HEK293T (cell line): ENCODE measurements around the gene SATB1.
A peak's percentile ranks its signal among the peaks of the same experiment; 100 is the strongest.
"Not testable (repeated sequence)": the region's sequence is repeated elsewhere in the genome, so short reads cannot be mapped to it uniquely, and the experiment has no call there.

ENCODE experiments used
- CTCF ChIA-PET: fragments of 350-600 bp; formaldehyde crosslinking; extraction: SDS; loops from one replicate; lab custom pipeline; 2021; ENCODE audit warnings: antibody characterized with exemption, inconsistent platforms; lab: Yijun Ruan, JAX
- POLR2A ChIA-PET: fragments of 350-600 bp; formaldehyde crosslinking; extraction: SDS; loops from one replicate; lab custom pipeline; 2020; ENCODE audit warnings: antibody characterized with exemption, inconsistent platforms; lab: Yijun Ruan, JAX
- DNase-seq: peaks from one replicate; pipeline ENCODE4 v3.0.0; 2012; ENCODE audit warnings: mixed read lengths; ENCODE audit errors: extremely low spot score
- ARNT ChIP-seq: fragments of 450-650 bp; IDR thresholded peaks from 2 replicates; pipeline ENCODE4 v1.6.1; 2017; ENCODE audit warnings: mild to moderate bottlenecking
- BHLHE40 ChIP-seq: fragments of 450-650 bp; IDR thresholded peaks from 2 replicates; pipeline ENCODE4 v1.6.1; 2016; ENCODE audit warnings: mild to moderate bottlenecking, moderate library complexity, borderline replicate concordance
- CTBP1 ChIP-seq: fragments of 450-650 bp; IDR thresholded peaks from 2 replicates; pipeline ENCODE4 v1.6.1; 2016; ENCODE audit warnings: borderline replicate concordance
- ELF4 ChIP-seq: fragments of 450-650 bp; IDR thresholded peaks from 2 replicates; pipeline ENCODE4 v1.6.1; 2017; ENCODE audit warnings: antibody characterized with exemption
- FOXA1 ChIP-seq: fragments of 450-650 bp; IDR thresholded peaks from 2 replicates; pipeline ENCODE4 v1.6.1; 2016; ENCODE audit warnings: mild to moderate bottlenecking
- FOXK2 ChIP-seq: fragments of 450-650 bp; IDR thresholded peaks from 2 replicates; pipeline ENCODE4 v1.6.1; 2016; ENCODE audit warnings: mild to moderate bottlenecking
- FOXM1 ChIP-seq: fragments of 450-650 bp; IDR thresholded peaks from 2 replicates; pipeline ENCODE4 v1.6.1; 2017; ENCODE audit warnings: mild to moderate bottlenecking, borderline replicate concordance
- HDGF ChIP-seq: fragments of 450-650 bp; IDR thresholded peaks from 2 replicates; pipeline ENCODE4 v1.6.1; 2017; ENCODE audit warnings: antibody characterized with exemption, borderline replicate concordance
- L3MBTL2 ChIP-seq: fragments of 450-650 bp; conservative IDR thresholded peaks from 2 replicates; pipeline ENCODE4 v1.6.1; 2016; ENCODE audit warnings: mild to moderate bottlenecking
- LEF1 ChIP-seq: fragments of 450-650 bp; IDR thresholded peaks from 2 replicates; pipeline ENCODE4 v1.6.1; 2017; ENCODE audit warnings: mild to moderate bottlenecking, borderline replicate concordance
- NFRKB ChIP-seq: fragments of 450-650 bp; IDR thresholded peaks from 2 replicates; pipeline ENCODE4 v1.6.1; 2016; ENCODE audit warnings: mild to moderate bottlenecking, moderate library complexity
- PKNOX1 ChIP-seq: fragments of 450-650 bp; IDR thresholded peaks from 2 replicates; pipeline ENCODE4 v1.6.1; 2016
- SP1 ChIP-seq: fragments of 450-650 bp; IDR thresholded peaks from 2 replicates; pipeline ENCODE4 v1.6.1; 2017
- SUZ12 ChIP-seq: fragments of 450-650 bp; IDR thresholded peaks from 2 replicates; pipeline ENCODE4 v1.6.1; 2016; ENCODE audit warnings: mild to moderate bottlenecking
- TARDBP ChIP-seq: fragments of 450-650 bp; IDR thresholded peaks from 2 replicates; pipeline ENCODE4 v1.6.1; 2016
- ZNF384 ChIP-seq: fragments of 450-650 bp; IDR thresholded peaks from 2 replicates; pipeline ENCODE4 v1.6.1; 2016

The SATB1 gene

DNA sequence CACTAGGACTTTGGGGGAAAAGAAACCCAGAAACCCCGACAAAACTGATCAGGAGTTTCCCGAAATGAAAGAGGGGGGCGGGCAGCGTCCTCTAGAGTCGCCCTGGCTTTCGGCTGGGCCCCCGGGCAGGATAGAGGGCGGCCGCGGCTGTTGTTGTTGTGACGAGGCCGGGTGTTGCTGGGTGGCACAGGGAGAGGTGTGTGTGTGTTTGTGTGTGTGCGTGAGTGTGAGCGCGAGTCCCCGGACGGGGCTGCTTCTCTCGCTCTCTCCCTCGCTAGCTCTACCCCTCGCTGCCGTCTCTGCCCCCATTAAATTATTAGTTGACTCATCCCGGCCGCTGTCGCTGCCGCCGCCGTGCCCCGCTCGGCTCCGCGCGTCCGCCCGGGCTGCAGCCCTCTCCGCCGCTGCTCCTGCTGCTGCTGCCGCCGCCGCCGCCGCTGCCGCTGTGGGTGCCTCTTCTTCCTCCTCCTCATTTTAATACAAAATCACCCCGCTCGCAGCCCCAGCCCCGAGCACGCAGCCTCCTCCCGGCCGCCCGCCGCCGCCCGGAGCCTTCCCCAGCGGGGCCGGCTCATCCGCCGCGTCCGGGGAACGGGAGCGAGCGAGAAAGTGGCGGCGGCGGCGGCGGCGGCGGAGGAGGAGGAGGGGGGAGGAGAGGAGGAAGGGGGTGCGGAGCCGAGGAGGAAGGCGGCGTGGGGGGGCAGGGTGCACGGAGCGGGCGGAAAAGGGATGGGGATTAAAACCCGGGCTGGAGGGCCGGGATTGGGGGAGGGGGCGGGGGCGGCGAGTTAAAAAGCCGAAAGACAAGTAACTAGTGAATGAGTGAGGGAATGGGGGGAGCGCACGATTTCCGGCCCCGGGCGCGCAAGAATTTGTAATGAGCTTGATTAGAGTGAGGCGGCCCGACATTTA is at the start of gene SATB1:
SATB1 (minus strand) TSS at position 611 of the 912 bp plus-strand sequence. CDS start 4,372 bp downstream, outside the sequence.
- TF ChIP-seq ARNT (no peak), NFRKB (no peak), PKNOX1 (no peak), SP1 (no peak), FOXM1 (no peak), SUZ12 (no peak), FOXK2 (no peak), ZNF384 (no peak), CTBP1 (no peak), ELF4 (no peak), L3MBTL2 (no peak), BHLHE40 (no peak), FOXA1 (no peak), TARDBP (no peak), LEF1 (no peak)
- DNase-seq, result peak; percentile 35
- ChIA-PET CTCF (no interaction called here), POLR2A (no interaction called here)

GRCh38 chr3:18474202-18474601 is 49.1 kb upstream of the SATB1 start:
- ChIA-PET POLR2A (no interaction called here), CTCF (no interaction called here)
- TF ChIP-seq TARDBP (no peak), FOXM1 (no peak), FOXA1 (no peak), NFRKB (no peak), SP1 (no peak), ELF4 (no peak), BHLHE40 (no peak), L3MBTL2 (no peak), HDGF (no peak), SUZ12 (no peak), CTBP1 (no peak)
- no peak for DNase-seq

DNA sequence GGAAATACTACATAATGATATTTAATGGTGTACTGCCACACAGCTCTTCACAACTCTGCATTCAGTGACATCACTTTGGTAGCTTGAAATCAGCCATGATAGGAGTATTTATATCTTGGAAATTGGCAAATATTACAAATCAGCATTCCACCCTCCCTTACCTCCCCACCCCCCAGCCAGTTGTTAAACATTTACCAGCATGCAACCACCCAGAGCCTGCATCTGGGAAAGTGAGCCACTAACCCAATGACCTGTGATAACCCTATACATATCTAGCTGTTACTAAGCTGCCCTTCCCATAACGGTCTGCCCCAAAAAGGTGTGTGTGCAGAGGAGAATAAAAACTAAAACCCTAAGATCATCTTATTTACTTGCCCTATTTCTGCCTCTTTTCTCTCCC is 44.6 kb upstream of the SATB1 start:
- POLR2A ChIA-PET, result no interaction called here

DNA sequence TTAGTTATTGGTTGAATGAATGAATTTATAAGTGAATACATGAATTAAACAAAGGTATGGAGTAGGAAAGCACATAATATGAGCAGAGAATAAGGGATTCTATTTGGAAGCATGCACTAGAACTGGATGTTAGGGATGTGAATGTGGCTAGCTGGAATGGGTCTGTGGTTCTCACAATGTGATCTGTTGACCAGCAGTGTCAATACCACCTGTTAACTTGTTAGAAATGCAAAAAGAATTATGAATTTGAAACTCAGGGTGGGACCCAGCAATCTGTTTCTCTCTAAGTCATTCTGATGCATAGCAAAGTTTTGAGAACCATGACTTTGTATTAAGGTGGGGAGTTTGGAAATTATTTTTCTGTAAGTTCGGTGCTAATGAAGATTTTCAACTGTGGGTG is 41.0 kb upstream of the SATB1 start:
- DNase-seq, result no peak
- POLR2A ChIA-PET, result no interaction called here
- TF ChIP-seq CTBP1 (no peak), BHLHE40 (no peak), FOXM1 (no peak), FOXK2 (no peak), SP1 (no peak), ELF4 (no peak), L3MBTL2 (no peak), PKNOX1 (no peak), NFRKB (no peak), TARDBP (no peak)
- CTCF ChIA-PET, result no interaction called here

More for the DNA sequence above, 44.6 kb upstream of the SATB1 start:
- TF ChIP-seq NFRKB, result no peak
- CTCF ChIA-PET, result interaction anchor here (0.8 kb wide), 1 partner anchor 28 kb away, joined by 3 read pairs; no protein-coding TSS in a partner anchor
- no peak for DNase-seq

DNA sequence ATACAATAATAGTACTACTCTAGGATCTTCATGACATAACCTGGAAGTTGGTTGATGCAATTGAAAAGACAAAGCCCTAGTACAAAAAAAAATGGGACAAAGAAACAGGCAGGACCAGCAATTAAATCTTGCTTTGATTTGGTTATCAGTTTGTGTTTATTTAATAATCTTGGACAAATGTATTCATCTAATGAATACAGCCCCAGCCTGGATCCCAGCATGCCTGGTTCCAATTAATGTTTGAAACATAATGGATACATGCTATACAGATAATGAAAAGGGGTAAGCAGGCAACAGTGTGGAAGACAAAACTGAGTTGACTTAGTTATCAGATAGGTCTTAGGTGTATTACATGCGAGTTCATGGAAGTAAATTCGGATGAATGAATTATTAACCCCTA is 29.6 kb upstream of the SATB1 start:
- no peak for DNase-seq
- TF ChIP-seq PKNOX1, result no peak
- no peak for TF ChIP-seq FOXK2
- ChIA-PET POLR2A (no interaction called here), CTCF (no interaction called here)

GRCh38 chr3:18449618-18450017 is 24.5 kb upstream of the SATB1 start:
- DNase-seq, POLR2A ChIA-PET, CTCF ChIA-PET: not testable (repeated sequence)

DNA sequence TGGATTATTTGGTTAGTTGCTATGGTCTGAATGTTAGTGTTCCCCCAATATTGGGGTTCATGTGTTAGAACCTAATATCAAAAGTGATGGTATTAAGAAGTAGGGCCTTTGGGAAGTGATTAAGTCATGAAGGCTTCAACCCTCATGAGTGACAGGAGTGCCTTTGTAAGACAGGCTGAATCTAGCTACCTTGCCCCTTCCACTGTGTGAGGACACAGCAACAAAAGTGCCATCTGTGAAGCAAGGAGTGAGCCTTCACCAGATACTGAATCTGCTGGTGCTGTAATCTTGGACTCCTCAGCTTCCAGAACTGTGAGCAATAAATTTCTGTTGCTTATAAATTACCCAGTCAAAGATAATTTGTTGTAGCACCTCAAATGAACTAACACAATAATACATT is 22.6 kb upstream of the SATB1 start:
- POLR2A ChIA-PET, result no interaction called here
- no peak for TF ChIP-seq ARNT
- TF ChIP-seq SUZ12, result no peak
- no peak for TF ChIP-seq FOXM1
- no peak for TF ChIP-seq ZNF384
- TF ChIP-seq NFRKB, result no peak
- TF ChIP-seq SP1, result no peak
- TF ChIP-seq ELF4, result no peak
- TF ChIP-seq HDGF, result no peak
- TF ChIP-seq FOXK2, result no peak
- no peak for TF ChIP-seq TARDBP
- no peak for TF ChIP-seq CTBP1
- no peak for TF ChIP-seq LEF1
- TF ChIP-seq FOXA1, result no peak
- no peak for TF ChIP-seq BHLHE40
- TF ChIP-seq L3MBTL2, result no peak
- TF ChIP-seq PKNOX1, result no peak
- DNase-seq, result no peak
- CTCF ChIA-PET, result no interaction called here
